ENCODE results near the gene ANKLE2.

DNA sequence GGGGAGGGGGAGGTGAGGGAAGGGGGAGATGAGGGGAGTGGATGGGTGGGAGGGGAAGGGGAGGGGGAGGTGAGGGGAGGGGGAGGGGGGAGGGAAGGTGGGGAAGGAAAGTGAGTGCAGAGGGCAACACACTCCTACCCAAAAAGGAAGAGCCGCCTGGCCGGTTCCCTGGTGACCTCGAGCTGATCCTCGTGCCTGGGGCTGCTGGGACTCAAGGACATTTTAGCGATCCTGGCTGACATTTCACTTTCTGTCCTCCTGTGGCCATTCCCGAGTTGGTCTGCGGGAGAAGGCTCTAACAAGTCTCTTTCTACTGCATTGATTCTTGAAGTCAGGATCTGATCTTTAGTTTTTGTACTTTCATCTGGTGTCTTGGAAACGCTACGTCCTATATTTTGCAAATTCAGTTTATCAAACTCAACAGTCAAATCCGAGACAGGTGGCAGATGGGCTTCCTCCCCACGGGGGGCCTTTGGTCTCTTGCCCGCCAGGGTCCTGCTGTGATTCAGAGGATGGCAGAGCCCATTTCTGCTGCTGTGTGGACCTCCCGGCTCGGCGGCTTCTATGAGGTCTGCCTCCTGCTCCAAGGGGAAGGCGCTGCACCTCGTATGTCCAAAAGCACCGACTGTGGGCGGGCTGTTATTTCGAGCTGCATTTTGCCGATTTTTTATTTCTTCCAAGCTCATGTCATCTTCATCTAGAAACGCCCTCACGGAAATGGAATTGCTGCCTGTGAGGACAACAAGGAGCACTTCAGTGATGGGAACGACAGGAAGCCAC, 31.9 kb downstream of the ANKLE2 start:
- TF ChIP-seq EZH2 (IDR thresholded peaks at IDR 0.05; ENCODE audit: low read length): no peak
- TF ChIP-seq, protein P1, sequence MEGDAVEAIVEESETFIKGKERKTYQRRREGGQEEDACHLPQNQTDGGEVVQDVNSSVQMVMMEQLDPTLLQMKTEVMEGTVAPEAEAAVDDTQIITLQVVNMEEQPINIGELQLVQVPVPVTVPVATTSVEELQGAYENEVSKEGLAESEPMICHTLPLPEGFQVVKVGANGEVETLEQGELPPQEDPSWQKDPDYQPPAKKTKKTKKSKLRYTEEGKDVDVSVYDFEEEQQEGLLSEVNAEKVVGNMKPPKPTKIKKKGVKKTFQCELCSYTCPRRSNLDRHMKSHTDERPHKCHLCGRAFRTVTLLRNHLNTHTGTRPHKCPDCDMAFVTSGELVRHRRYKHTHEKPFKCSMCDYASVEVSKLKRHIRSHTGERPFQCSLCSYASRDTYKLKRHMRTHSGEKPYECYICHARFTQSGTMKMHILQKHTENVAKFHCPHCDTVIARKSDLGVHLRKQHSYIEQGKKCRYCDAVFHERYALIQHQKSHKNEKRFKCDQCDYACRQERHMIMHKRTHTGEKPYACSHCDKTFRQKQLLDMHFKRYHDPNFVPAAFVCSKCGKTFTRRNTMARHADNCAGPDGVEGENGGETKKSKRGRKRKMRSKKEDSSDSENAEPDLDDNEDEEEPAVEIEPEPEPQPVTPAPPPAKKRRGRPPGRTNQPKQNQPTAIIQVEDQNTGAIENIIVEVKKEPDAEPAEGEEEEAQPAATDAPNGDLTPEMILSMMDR (optimal IDR thresholded peaks at IDR 0.05 in 1 of 3, IDR thresholded peaks at IDR 0.05 in 1 of 3, conservative IDR thresholded peaks at IDR 0.05 in 1 of 3; ENCODE audit: extremely low read depth in 1 of 3, insufficient read depth in 2 of 3, low read length in 3 of 3): no peak

Data from keratinocyte (primary cell).